ENCODE data around the gene EHBP1.
A peak's percentile ranks its signal among the peaks of the same experiment; 100 is the strongest.

The EHBP1 gene

DNA sequence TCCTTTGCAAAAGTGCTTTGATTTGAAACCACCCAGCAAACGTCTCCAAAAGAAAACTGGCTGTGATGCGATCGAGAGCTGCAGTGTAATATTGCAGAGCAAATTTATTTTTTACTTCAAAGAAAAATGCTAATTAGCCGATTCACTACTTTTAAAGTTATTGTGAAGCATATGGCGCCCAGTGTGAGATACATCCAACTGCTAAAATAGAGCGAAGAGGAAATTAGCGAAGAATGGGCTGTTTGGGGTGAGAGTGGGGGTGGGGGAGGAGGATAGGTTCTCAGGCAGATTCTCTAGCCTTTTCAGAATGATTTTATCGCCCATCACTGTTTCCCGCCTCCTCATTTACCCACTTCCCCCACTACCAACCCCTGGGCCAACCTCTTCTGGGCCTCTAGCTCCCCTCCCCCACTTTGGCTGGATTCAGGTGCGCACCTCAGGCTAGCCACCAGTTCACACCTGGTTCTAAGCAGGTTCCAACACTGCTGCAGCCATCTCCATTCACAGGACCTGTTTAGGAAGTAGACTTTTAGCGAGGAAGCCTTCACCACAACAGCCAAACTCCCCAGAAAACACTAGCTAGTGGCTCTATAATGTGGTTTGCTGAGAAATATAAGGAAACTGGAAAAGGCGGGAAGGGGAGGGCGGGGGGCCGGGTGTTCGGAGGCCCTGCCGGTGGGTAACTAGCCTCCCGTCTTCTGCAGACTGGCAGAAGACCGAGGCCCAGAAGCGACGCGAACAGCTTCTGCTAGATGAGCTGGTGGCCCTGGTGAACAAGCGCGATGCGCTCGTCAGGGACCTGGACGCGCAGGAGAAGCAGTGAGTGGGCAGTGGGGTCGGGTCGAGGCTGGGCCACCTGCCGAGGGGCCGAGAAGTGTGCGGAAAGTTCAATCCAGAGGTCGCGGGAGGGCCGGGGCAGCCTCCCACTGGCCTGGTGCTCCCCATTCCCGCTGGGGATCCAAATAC, 339.1 kb downstream of the EHBP1 start:
- H3K4me1 ChIP-seq (ENCODE audit: insufficient read depth, insufficient read length): peaks cover 5% of the 10 kb centered on the region
- no peaks in the 10 kb centered on the region for H3K36me3 ChIP-seq (ENCODE audit: insufficient read depth, insufficient read length, low read length)
- H3K27me3 ChIP-seq (ENCODE audit: insufficient read depth, insufficient read length): peaks cover 61% of the 10 kb centered on the region
- TF ChIP-seq YY1 (IDR thresholded peaks at IDR 0.05; ENCODE audit: insufficient read depth, insufficient read length) (no peak), ZNF274 (IDR thresholded peaks at IDR 0.05; ENCODE audit: low read depth, low read length) (no peak), SUZ12 (IDR thresholded peaks at IDR 0.05; ENCODE audit: extremely low read depth, insufficient read depth, insufficient read length) (no peak)
- H3K9me3 ChIP-seq (ENCODE audit: insufficient read depth, low read length): no peaks in the 10 kb centered on the region
- no peak overlapping the region for H3K9ac ChIP-seq (ENCODE audit: insufficient read length, low read depth)
- no peak overlapping the region for H3K4me3 ChIP-seq (ENCODE audit: insufficient read length, low read depth)
- no peak for DNase-seq (ENCODE audit: low read depth, low spot score)

DNA sequence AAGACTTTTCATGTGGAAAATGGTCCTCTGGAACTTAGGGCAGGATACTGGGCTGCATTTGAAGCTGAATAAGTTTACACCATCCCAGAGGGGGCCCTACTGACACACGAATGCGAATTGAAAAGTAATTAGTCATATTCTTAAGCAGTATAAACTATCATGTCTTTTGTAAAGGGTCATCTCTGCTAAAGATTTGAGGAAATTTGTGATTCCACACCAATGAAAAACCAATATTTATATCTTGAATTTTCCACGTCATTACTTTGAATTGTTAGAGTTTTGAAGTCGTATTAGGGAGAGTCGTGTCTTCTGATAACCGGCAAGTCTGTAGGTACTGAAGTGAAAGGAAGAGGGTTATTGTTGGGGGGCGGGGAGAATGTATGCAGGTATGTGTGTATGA, 341.0 kb downstream of the EHBP1 start:
- Histone ChIP-seq H3K4me3 (ENCODE audit: insufficient read length, low read depth) (no peak overlapping the region), H3K9me3 (ENCODE audit: insufficient read depth, low read length) (no peaks in the 10 kb centered on the region), H3K9ac (ENCODE audit: insufficient read length, low read depth) (no peak overlapping the region), H3K27me3 (ENCODE audit: insufficient read depth, insufficient read length) (peaks cover 73% of the 10 kb centered on the region), H3K36me3 (ENCODE audit: insufficient read depth, insufficient read length, low read length) (no peaks in the 10 kb centered on the region), H3K4me1 (ENCODE audit: insufficient read depth, insufficient read length) (peaks cover 5% of the 10 kb centered on the region)
- TF ChIP-seq SUZ12 (IDR thresholded peaks at IDR 0.05; ENCODE audit: extremely low read depth, insufficient read depth, insufficient read length): no peak
- TF ChIP-seq ZNF274 (IDR thresholded peaks at IDR 0.05; ENCODE audit: low read depth, low read length): no peak
- no peak for TF ChIP-seq YY1 (IDR thresholded peaks at IDR 0.05; ENCODE audit: insufficient read depth, insufficient read length)
- no peak for DNase-seq (ENCODE audit: low read depth, low spot score)

DNA sequence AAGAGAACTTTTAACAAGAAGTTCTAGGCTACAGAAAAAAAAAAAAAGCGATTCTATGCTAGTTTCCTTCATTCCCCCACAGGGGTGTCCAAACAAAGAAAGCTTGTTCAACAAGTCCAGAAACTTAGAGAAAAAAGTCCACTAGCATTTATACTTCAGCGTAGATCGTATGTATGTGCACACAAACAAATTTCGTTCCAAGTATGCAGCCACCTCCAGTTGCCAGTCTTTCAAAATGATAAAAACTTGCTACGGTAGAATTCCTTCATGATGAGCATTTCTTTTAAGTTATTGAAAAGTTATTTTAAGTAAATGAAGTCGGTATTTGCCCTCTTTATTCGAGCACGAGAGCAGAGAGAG, 341.4 kb downstream of the EHBP1 start:
- H3K27me3 ChIP-seq (ENCODE audit: insufficient read depth, insufficient read length): peaks cover 76% of the 10 kb centered on the region
- H3K9ac ChIP-seq (ENCODE audit: insufficient read length, low read depth): peak overlapping the region; percentile 10
- peaks cover 9% of the 10 kb centered on the region for H3K4me1 ChIP-seq (ENCODE audit: insufficient read depth, insufficient read length)
- H3K36me3 ChIP-seq (ENCODE audit: insufficient read depth, insufficient read length, low read length): no peaks in the 10 kb centered on the region
- no peak overlapping the region for H3K4me3 ChIP-seq (ENCODE audit: insufficient read length, low read depth)
- no peak for TF ChIP-seq SUZ12 (IDR thresholded peaks at IDR 0.05; ENCODE audit: extremely low read depth, insufficient read depth, insufficient read length)
- no peaks in the 10 kb centered on the region for H3K9me3 ChIP-seq (ENCODE audit: insufficient read depth, low read length)
- no peak for DNase-seq (ENCODE audit: low read depth, low spot score)

DNA sequence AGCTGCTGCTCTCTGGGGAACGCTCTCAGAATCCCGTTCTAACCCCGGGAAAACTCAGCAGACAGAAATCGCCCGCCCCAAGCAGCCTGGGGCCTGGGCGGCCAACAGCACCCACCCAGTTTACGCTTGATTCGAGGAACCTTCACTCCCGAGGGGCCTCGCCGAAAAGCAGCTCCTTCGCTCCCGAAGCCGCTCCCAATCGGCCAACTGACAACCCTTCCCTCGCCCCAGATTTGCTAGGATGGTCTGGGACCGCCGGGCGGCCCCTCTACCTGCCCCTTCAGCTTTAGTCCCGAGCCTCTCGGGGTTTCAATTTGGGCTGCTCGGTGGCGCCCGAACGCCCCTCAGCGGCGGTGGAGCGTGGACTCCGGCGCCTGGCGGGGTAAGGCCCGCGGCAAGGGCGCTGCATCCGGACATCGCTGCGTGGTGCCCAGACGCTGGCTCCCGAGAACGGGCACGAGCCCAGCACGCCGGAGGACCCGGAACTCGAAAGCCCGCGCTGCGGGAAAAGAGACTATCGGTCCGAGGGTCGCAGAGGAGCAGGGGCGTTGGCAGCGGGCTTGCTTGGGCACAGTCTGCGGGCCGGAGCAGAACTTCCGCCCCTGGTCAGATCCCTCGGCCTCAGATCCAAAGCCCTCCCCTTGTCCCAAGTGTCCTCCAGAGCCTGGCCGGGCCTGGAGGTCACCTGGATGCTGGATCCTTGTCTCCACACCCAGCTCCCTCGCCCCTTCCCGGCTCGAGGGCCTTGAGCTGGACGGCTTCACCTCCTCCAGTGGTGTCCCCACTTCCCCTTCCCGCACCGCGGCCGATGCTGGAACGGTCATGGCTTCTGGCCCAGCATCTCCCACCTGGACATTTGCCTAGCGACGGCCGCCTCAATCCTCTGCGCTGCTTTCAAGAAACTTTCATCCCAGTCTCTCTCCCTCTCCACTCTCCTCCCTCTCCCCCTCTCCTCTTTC, 342.1 kb downstream of the EHBP1 start:
- H3K36me3 ChIP-seq (ENCODE audit: insufficient read depth, insufficient read length, low read length): no peaks in the 10 kb centered on the region
- peak overlapping the region; percentile 32 for H3K9ac ChIP-seq (ENCODE audit: insufficient read length, low read depth)
- H3K9me3 ChIP-seq (ENCODE audit: insufficient read depth, low read length): no peaks in the 10 kb centered on the region
- TF ChIP-seq SUZ12 (IDR thresholded peaks at IDR 0.05; ENCODE audit: extremely low read depth, insufficient read depth, insufficient read length) (no peak), ZNF274 (IDR thresholded peaks at IDR 0.05; ENCODE audit: low read depth, low read length) (no peak)
- no peak for DNase-seq (ENCODE audit: low read depth, low spot score)
- H3K4me3 ChIP-seq (ENCODE audit: insufficient read length, low read depth): peak overlapping the region; percentile 36
- H3K4me1 ChIP-seq (ENCODE audit: insufficient read depth, insufficient read length): peaks cover 9% of the 10 kb centered on the region
- peaks cover 83% of the 10 kb centered on the region for H3K27me3 ChIP-seq (ENCODE audit: insufficient read depth, insufficient read length)

DNA sequence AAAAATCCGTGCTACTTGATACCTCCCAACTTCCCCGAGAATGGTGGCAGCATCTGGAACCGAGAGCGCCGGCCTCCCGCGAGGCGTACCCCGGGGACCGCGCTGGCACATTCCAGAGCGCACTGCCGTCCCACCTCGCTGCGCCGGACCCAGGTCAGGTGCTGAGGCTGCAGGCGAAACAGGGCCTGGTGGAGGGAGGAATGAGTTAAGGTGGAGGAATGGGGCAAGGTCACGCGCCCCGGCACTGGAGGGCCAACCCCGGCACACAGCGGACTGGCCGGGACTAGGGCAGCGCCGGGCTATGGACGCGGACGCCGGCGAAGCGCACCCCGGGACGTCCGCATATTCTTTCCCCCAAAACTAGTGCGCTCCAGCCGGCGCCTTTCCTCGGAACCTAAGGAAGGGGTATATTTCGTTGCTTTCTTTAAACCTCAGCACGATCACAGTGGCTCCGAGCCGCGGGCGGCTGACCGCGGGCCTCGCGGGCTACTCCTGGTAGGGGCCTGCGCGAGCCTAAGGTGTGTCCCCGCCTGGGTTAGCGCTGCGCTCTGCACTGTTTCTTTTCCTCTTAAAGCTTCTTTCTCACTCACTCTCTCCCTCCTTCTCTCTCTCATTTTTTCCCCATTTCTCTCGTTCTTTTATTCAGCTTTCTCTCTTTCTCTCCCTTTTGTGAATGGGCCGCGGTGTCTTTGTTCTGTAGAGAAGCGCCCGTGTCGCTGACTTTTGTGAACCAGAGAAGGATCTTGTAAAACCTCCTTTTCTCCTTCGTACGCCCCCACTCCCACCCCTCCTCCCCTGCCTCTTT, 343.1 kb downstream of the EHBP1 start:
- Histone ChIP-seq H3K36me3 (ENCODE audit: insufficient read depth, insufficient read length, low read length) (no peaks in the 10 kb centered on the region), H3K27me3 (ENCODE audit: insufficient read depth, insufficient read length) (peaks cover 92% of the 10 kb centered on the region), H3K4me3 (ENCODE audit: insufficient read length, low read depth) (peak overlapping the region; percentile 18), H3K9ac (ENCODE audit: insufficient read length, low read depth) (peak overlapping the region; percentile 67), H3K9me3 (ENCODE audit: insufficient read depth, low read length) (no peaks in the 10 kb centered on the region), H3K4me1 (ENCODE audit: insufficient read depth, insufficient read length) (peaks cover 9% of the 10 kb centered on the region)
- TF ChIP-seq SUZ12 (IDR thresholded peaks at IDR 0.05; ENCODE audit: extremely low read depth, insufficient read depth, insufficient read length) (peak; percentile 61), YY1 (IDR thresholded peaks at IDR 0.05; ENCODE audit: insufficient read depth, insufficient read length) (no peak)
- no peak for DNase-seq (ENCODE audit: low read depth, low spot score)

DNA sequence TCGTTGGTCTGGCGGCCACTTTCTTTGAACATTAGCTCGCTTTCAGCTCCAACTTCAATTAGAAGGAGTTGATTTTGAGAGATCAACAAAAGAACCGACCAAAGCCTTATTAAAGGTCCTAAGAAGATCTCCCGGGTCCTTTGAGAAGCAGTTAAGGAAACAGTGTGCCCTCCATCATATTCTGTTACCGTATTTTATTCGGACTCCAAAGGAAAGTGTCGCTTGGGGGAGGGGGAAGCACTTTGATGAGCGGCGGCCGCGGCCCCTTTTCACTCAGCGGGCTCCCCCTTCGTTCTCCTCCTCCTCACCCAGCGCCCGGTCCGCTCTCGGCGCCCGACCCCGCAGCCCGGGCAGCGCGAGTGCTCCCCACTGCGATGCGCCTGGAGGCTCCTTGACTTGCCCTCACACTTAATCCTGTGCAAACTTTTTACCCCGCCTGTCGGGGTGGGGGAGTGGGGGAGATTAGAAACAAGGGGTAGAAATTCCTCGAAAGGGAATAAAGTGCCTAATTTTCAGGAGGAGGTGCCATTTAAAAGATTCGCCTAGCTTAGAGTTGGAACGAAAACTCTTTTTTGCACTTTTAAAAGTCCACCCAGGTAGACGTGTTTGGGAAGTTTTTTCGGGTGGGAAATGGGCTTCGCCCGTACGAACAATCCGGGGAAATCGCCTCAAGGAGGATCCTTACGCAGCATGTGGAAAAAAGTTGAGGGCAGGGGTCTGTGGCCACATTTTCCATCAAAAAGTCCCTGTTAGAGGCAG, 343.9 kb downstream of the EHBP1 start:
- no peaks in the 10 kb centered on the region for H3K9me3 ChIP-seq (ENCODE audit: insufficient read depth, low read length)
- no peak overlapping the region for H3K4me3 ChIP-seq (ENCODE audit: insufficient read length, low read depth)
- H3K9ac ChIP-seq (ENCODE audit: insufficient read length, low read depth): no peak overlapping the region
- TF ChIP-seq ZNF274 (IDR thresholded peaks at IDR 0.05; ENCODE audit: low read depth, low read length) (no peak), SUZ12 (IDR thresholded peaks at IDR 0.05; ENCODE audit: extremely low read depth, insufficient read depth, insufficient read length) (no peak), YY1 (IDR thresholded peaks at IDR 0.05; ENCODE audit: insufficient read depth, insufficient read length) (no peak)
- DNase-seq (ENCODE audit: low read depth, low spot score): no peak
- no peaks in the 10 kb centered on the region for H3K36me3 ChIP-seq (ENCODE audit: insufficient read depth, insufficient read length, low read length)
- peaks cover 96% of the 10 kb centered on the region for H3K27me3 ChIP-seq (ENCODE audit: insufficient read depth, insufficient read length)
- H3K4me1 ChIP-seq (ENCODE audit: insufficient read depth, insufficient read length): peaks cover 9% of the 10 kb centered on the region
